Hepatocyte (in vitro differentiated cells): ENCODE results near the gene SCML2. TPM values are rescaled to one million over a fixed set of nuclear protein-coding genes. Genes with fewer than 3 reads are reported as not detected.

Experiments used
- DNase-seq: peaks from one replicate; pipeline ENCODE4 v3.0.0-alpha.2; 2016; ENCODE audit warnings: low spot score
- H2AFZ ChIP-seq: fragments of 200-600 bp; sonication (generic); 2 replicates; pipeline ENCODE4 v1.6.0; 2016; ENCODE audit warnings: antibody characterized with exemption, mild to moderate bottlenecking
- H3K27ac ChIP-seq: fragments of 200-600 bp; sonication (generic); 2 replicates; pipeline ENCODE4 v1.5.1; 2016; ENCODE audit warnings: mild to moderate bottlenecking
- H3K27me3 ChIP-seq: fragments of 200-600 bp; sonication (generic); 2 replicates; pipeline ENCODE4 v1.6.1; 2016
- H3K36me3 ChIP-seq: fragments of 200-600 bp; sonication (generic); replicated peaks from 2 replicates; pipeline ENCODE4 v1.5.1; 2016; ENCODE audit warnings: low read depth; ENCODE audit not compliant: insufficient read depth
- H3K4me1 ChIP-seq: fragments of 200-600 bp; sonication (generic); 2 replicates; pipeline ENCODE4 v1.5.1; 2016; ENCODE audit warnings: mild to moderate bottlenecking, moderate library complexity; ENCODE audit not compliant: insufficient read depth
- H3K4me2 ChIP-seq: fragments of 200-600 bp; sonication (generic); 2 replicates; pipeline ENCODE4 v1.6.0; 2016
- H3K4me3 ChIP-seq: fragments of 200-600 bp; sonication (generic); 2 replicates; pipeline ENCODE4 v1.5.1; 2016; ENCODE audit warnings: mild to moderate bottlenecking
- H3K79me2 ChIP-seq: fragments of 200-600 bp; sonication (generic); 2 replicates; pipeline ENCODE4 v1.6.0; 2017; ENCODE audit warnings: mild to moderate bottlenecking
- H3K9me2 ChIP-seq: fragments of 200-600 bp; sonication (generic); replicated peaks from 2 replicates; pipeline ENCODE4 v1.6.0; 2017; ENCODE audit warnings: mild to moderate bottlenecking; ENCODE audit not compliant: insufficient read depth
- H3K9me3 ChIP-seq: fragments of 200-600 bp; sonication (generic); 2 replicates; pipeline ENCODE4 v1.5.1; 2016; ENCODE audit warnings: low read depth, mild to moderate bottlenecking
- H4K20me1 ChIP-seq: fragments of 200-600 bp; sonication (generic); 2 replicates; pipeline ENCODE4 v1.6.0; 2016; ENCODE audit warnings: mild to moderate bottlenecking; ENCODE audit not compliant: insufficient read depth, poor library complexity, severe bottlenecking
- EZH2 ChIP-seq: fragments of 200-600 bp; sonication (generic); IDR thresholded peaks from 2 replicates; pipeline ENCODE4 v1.6.1; 2016; ENCODE audit warnings: antibody characterized with exemption, mild to moderate bottlenecking, borderline replicate concordance
- EZH2phosphoT487 ChIP-seq: fragments of 200-600 bp; sonication (generic); IDR thresholded peaks from one replicate; pipeline ENCODE4 v1.6.1; 2018; ENCODE audit warnings: antibody characterized with exemption, mild to moderate bottlenecking, low read depth, moderate library complexity; ENCODE audit not compliant: unreplicated experiment, severe bottlenecking
- WGBS: methylation state at CpG from one replicate; pipeline ENCODE4 v1.1.6; 2016; ENCODE audit warnings: low lambda C conversion rate; ENCODE audit errors: missing lambda C conversion rate; 5-methylcytosine and 5-hydroxymethylcytosine counted together
- polyA plus RNA-seq: library from polyadenylated mRNA; unstranded; fragments of >200 nt; fragmentation: Nextera tagmentation; extraction: Ambion mirVana; gene quantifications from 2 replicates; pipeline ENCODE4 v1.2.1, GENCODE V29; 2016
- total RNA-seq: library from RNA; depleted of rRNA; stranded (reverse); fragments of >200 nt; gene quantifications from 2 replicates; pipeline ENCODE4 v1.2.3, GENCODE V29; 2014
- TF ChIP-seq, protein P1 (sequence below): fragments of 200-600 bp; sonication (generic); IDR thresholded peaks from 2 replicates; pipeline ENCODE4 v1.5.1; 2016; ENCODE audit warnings: antibody characterized with exemption, mild to moderate bottlenecking; ENCODE audit not compliant: poor library complexity

The SCML2 gene
- total and polyA plus RNA-seq, 2 experiments from 2014 or later, result 3.6 to 4.5 TPM

DNA sequence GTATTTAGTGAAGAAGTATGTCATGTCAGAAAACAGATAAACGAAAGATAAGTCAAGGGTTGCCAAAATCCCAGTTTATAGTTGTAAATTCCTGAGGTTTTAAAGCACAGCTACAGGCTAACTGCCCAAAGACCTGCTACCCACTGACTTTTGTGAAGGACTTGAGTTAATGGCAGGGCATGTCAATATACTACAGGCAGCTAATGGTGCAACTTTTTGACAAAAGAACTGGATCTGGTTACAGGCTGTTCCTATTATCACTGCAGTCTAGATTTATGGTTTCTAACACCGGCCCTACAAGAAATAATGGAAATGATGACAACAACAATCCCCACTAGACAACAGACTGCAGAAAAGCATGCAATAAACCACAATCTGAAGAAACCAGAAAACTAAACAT, 6.4 kb downstream of the SCML2 start:
- Histone ChIP-seq H3K9me2 (no peaks in the 10 kb centered on the region), H4K20me1 (no peaks in the 10 kb centered on the region), H3K4me3 (no peak overlapping the region), H3K4me2 (no peak overlapping the region), H3K79me2 (peaks cover 19% of the 10 kb centered on the region), H2AFZ (no peak overlapping the region), H3K9me3 (no peaks in the 10 kb centered on the region), H3K36me3 (no peaks in the 10 kb centered on the region), H3K4me1 (no peaks in the 10 kb centered on the region), H3K27ac (no peak overlapping the region), H3K27me3 (no peaks in the 10 kb centered on the region)
- TF ChIP-seq EZH2 (no peak), EZH2phosphoT487 (no peak)
- TF ChIP-seq, protein P1, sequence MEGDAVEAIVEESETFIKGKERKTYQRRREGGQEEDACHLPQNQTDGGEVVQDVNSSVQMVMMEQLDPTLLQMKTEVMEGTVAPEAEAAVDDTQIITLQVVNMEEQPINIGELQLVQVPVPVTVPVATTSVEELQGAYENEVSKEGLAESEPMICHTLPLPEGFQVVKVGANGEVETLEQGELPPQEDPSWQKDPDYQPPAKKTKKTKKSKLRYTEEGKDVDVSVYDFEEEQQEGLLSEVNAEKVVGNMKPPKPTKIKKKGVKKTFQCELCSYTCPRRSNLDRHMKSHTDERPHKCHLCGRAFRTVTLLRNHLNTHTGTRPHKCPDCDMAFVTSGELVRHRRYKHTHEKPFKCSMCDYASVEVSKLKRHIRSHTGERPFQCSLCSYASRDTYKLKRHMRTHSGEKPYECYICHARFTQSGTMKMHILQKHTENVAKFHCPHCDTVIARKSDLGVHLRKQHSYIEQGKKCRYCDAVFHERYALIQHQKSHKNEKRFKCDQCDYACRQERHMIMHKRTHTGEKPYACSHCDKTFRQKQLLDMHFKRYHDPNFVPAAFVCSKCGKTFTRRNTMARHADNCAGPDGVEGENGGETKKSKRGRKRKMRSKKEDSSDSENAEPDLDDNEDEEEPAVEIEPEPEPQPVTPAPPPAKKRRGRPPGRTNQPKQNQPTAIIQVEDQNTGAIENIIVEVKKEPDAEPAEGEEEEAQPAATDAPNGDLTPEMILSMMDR, result no peak
- 35% methylated on average over 2 of the region's 2 CpGs for WGBS
- no peak for DNase-seq

DNA sequence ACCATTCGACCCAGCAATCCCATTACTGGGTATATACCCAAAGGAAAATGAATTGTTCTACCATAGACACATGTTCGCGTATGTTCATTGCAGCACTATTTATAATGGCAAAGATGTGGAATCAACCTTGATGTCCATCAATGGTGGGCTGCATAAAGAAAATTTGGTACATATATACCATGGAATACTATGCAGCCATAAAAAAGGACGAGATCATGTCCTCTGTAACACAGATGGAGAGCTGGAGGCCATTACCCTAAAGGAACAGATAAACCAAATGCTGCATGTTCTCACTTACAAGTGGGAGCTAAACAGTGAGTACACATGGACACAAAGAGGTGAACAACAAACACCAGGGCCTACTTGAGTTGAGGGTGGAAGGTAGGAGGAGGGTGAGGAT, 45.1 kb downstream of the SCML2 start:
- no peak overlapping the region for H3K4me3 ChIP-seq
- 89% methylated on average over 4 of the region's 4 CpGs for WGBS
- no peaks in the 10 kb centered on the region for H3K27me3 ChIP-seq
- DNase-seq, result no peak
- TF ChIP-seq EZH2 (no peak), EZH2phosphoT487 (no peak)
- TF ChIP-seq, protein P1, result no peak
- no peak overlapping the region for H3K4me2 ChIP-seq
- no peaks in the 10 kb centered on the region for H3K79me2 ChIP-seq
- H2AFZ ChIP-seq, result no peak overlapping the region
- H3K36me3 ChIP-seq, result no peaks in the 10 kb centered on the region
- no peaks in the 10 kb centered on the region for H4K20me1 ChIP-seq
- no peak overlapping the region for H3K27ac ChIP-seq
- no peaks in the 10 kb centered on the region for H3K9me2 ChIP-seq
- H3K4me1 ChIP-seq, result no peaks in the 10 kb centered on the region
- no peaks in the 10 kb centered on the region for H3K9me3 ChIP-seq

DNA sequence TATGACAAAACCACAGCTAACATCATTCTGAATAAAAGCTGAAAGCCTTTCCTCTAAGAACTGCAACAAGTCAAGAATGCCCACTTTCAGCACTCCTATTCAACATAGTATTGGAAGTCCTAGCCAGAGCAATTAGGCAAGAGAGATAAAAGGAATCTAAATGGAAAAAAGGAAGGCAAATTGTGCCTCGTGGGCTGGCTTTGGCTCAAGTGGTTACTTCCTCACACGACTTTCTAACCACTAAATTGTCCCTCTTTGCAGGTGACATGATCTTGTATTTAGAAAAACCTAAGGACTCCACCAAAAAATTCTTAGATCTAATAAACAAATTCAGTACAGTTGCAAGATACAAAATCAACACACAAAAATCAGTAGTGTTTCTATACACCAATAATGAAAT, 57.2 kb downstream of the SCML2 start:
- no peak overlapping the region for H2AFZ ChIP-seq
- H4K20me1 ChIP-seq, result no peaks in the 10 kb centered on the region
- H3K36me3 ChIP-seq, result no peaks in the 10 kb centered on the region
- no peak overlapping the region for H3K27ac ChIP-seq
- H3K9me2 ChIP-seq, result no peaks in the 10 kb centered on the region
- no peak for TF ChIP-seq EZH2
- TF ChIP-seq EZH2phosphoT487, result no peak
- TF ChIP-seq, protein P1, result no peak
- no peaks in the 10 kb centered on the region for H3K27me3 ChIP-seq
- H3K9me3 ChIP-seq, result no peaks in the 10 kb centered on the region
- H3K4me1 ChIP-seq, result no peaks in the 10 kb centered on the region
- WGBS, result 23% methylated on average over 2 of the region's 2 CpGs
- DNase-seq, result no peak
- no peak overlapping the region for H3K4me3 ChIP-seq
- no peaks in the 10 kb centered on the region for H3K79me2 ChIP-seq
- H3K4me2 ChIP-seq, result no peak overlapping the region

DNA sequence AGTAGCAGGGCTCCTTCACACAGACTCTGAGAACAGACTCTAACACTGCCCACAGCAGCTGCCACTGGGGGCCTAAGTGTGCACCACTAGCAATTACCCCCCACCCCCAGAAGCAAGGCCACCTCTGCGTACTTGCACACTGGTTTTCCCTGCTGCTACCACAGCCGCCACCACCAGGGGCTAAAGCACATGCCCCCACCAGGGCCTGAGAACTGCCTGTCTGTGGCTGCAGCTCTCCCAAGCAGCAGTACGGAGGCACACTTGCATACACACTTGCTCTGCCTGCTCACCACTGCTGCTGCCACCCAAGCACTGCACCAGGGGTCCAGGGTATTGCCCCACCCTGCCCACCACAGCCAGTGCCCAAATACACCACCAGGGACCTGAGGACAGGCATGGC, 59.6 kb downstream of the SCML2 start:
- TF ChIP-seq EZH2phosphoT487 (no peak), EZH2 (no peak)
- TF ChIP-seq, protein P1, result no peak
- H3K4me1 ChIP-seq, result no peaks in the 10 kb centered on the region
- no peak overlapping the region for H2AFZ ChIP-seq
- H3K27ac ChIP-seq, result no peak overlapping the region
- H3K4me2 ChIP-seq, result no peak overlapping the region
- WGBS, result 90% methylated on average over 3 of the region's 3 CpGs
- no peaks in the 10 kb centered on the region for H3K9me2 ChIP-seq
- no peak overlapping the region for H3K4me3 ChIP-seq
- no peak for DNase-seq
- no peaks in the 10 kb centered on the region for H3K9me3 ChIP-seq
- no peaks in the 10 kb centered on the region for H3K27me3 ChIP-seq
- H3K36me3 ChIP-seq, result no peaks in the 10 kb centered on the region
- no peaks in the 10 kb centered on the region for H4K20me1 ChIP-seq
- no peaks in the 10 kb centered on the region for H3K79me2 ChIP-seq
